HFF-Myc (cell line): ENCODE results near the gene MYT1.

ENCODE experiments used
- DNase-seq: peaks from one replicate; pipeline ENCODE4 v3.0.0-alpha.2; 2011; ENCODE audit warnings: low read depth; ENCODE audit errors: extremely low read depth
- H3K4me3 ChIP-seq: replicated peaks from 2 replicates; pipeline ENCODE4 v1.5.1; 2011; ENCODE audit warnings: low read depth, mild to moderate bottlenecking, control low read depth, low read length
- TF ChIP-seq, protein P1 (sequence below): IDR thresholded peaks from 2 replicates; pipeline ENCODE4 v1.5.1; 2012; ENCODE audit warnings: mild to moderate bottlenecking, low read depth, low read length, control low read depth; ENCODE audit errors: missing control alignments

MYT1 gene

GRCh38 chr20:64237316-64237715 is 73.1 kb downstream of the MYT1 start:
- DNase-seq = no peak
- TF ChIP-seq, protein P1, sequence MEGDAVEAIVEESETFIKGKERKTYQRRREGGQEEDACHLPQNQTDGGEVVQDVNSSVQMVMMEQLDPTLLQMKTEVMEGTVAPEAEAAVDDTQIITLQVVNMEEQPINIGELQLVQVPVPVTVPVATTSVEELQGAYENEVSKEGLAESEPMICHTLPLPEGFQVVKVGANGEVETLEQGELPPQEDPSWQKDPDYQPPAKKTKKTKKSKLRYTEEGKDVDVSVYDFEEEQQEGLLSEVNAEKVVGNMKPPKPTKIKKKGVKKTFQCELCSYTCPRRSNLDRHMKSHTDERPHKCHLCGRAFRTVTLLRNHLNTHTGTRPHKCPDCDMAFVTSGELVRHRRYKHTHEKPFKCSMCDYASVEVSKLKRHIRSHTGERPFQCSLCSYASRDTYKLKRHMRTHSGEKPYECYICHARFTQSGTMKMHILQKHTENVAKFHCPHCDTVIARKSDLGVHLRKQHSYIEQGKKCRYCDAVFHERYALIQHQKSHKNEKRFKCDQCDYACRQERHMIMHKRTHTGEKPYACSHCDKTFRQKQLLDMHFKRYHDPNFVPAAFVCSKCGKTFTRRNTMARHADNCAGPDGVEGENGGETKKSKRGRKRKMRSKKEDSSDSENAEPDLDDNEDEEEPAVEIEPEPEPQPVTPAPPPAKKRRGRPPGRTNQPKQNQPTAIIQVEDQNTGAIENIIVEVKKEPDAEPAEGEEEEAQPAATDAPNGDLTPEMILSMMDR = no peak
- H3K4me3 ChIP-seq = no peak overlapping the region

DNA sequence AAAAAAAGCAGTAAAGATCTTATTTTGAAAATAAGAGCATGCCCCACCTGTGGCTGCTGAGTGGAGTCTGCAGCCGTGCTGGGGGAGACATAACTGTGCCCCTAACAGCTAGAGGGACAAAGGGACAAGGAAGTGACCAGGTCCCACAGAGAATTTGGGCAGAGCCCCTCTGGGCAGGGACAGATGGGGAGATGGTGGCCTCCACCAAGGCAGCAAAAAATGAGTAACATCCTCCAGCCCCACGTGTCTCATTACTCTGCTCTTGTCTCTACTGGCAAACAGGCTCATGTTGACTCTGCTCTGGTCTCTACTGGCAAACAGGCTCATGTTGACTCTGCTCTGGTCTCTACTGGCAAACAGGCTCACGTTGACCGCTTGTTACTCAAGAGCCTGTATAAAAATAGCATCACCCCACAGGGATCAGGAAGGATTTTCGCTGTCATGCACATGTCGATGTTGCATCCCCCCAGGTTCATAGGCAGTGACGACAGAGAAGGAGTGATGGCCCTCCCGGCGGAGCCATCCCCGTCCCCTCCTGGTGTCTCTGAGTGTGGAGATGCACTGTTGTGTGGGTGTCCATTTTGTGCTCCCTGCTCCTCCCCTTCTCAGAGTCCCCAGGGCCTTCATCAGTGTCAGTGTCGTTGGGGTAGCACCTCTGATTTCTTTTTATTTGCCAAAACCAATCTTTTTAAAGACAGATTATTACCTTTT is 74.0 kb downstream of the MYT1 start:
- no peak for DNase-seq
- no peak overlapping the region for H3K4me3 ChIP-seq
- TF ChIP-seq, protein P1 = no peak

DNA sequence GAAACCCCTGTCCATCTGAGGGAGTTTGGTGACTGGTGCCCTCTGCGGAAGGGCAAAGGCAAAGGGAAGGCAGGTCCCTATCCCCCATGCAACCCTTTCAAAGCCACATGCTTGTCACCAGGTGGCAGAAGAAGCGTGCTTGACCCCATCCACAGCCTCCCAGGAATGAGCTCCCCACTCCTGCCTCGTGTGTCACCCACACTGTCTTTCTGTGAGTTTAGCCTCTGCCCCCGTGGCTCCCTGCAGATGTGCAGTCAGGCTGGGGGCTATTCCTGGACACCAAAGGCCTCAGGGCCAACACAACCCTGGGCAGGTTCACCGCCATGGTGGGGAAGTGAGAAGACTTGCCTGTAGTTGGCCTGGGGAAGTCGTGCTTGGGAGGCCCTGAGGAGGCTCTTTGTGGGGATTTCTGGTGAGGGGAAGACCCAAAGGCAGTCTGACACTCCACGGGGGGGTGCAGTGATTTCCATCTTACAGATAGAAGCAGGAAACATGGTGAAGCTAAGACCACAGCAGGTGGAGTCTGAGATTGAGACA is 74.7 kb downstream of the MYT1 start:
- TF ChIP-seq, protein P1 = no peak

GRCh38 chr20:64239449-64240242 is 75.4 kb downstream of the MYT1 start:
- no peak overlapping the region for H3K4me3 ChIP-seq
- TF ChIP-seq, protein P1 = no peak
- no peak for DNase-seq

More for the DNA sequence above, 74.7 kb downstream of the MYT1 start:
- no peak overlapping the region for H3K4me3 ChIP-seq
- no peak for DNase-seq

DNA sequence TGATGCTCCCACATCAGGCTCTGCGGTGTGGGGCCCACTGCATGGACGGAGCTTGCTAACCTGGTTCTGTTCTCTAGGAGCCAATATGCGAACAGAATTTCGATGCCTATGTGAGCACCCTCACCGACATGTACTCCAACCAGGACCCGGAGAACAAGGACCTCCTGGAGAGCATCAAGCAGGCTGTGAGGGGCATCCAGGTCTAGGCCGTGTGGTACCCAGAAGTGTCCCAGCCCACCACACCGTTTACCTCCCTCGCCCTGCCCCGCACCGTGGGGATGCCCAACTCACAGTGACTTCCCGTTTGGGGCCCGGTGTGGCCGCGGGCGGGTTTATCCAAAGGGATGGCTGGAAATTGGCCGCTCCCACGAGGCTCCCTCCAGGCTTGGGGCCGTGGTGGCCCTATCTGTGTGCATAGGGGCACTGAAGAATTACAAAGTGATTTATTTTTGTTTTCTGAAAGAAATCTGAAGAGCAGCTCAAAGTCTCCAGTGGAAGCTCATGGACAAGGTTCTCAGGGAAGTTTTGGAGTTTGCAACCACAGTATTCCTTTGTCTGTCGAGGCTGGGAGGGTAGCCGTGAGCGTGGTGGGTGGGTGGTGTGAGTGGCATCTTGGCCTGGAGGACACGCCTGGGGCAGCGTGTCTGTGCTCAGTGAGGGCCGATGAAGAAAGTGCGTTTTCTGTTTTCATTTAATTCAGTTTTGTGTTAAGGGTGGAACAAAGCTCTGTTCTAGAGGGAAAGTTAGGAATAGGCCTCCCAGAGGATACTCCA is 76.2 kb downstream of the MYT1 start:
- no peak overlapping the region for H3K4me3 ChIP-seq
- no peak for DNase-seq

DNA sequence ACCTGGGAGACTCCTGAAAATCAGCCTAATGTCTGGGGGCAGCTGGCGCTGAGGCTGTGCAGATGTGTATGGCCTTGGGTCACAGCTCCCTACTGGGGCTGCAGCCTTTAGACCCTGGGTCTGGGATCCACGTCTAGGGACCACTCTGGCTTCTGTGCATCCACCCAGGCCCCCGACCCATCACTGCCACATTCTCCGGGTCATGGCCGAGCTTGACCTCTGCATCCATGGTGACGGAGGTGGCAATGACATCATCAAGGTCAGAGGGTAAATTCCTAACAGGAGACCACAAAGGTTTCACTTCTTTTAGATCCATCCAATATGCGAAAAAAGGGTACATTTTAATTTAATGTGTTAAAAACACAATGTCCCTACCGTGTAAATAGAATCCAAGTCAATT is 76.8 kb downstream of the MYT1 start:
- TF ChIP-seq, protein P1 = no peak
- no peak for DNase-seq

More for the DNA sequence above, 76.2 kb downstream of the MYT1 start:
- TF ChIP-seq, protein P1 = no peak

More for the DNA sequence above, 76.8 kb downstream of the MYT1 start:
- no peak overlapping the region for H3K4me3 ChIP-seq
